ENCODE data around the gene KDM4C.

Gene KDM4C

GRCh38 chr9:7210854-7211637 lies 453.3 kb downstream of the KDM4C start:
- no peak for DNase-seq (ENCODE audit: low read depth in 2 of 2)

- no peak for DNase-seq (ENCODE audit: low read depth in 2 of 2)
Observed at GRCh38 chr9:7211657-7212056, 453.9 kb downstream of the KDM4C start.

GRCh38 chr9:7212101-7212500 lies 454.3 kb downstream of the KDM4C start:
- no peak for DNase-seq (ENCODE audit: low read depth in 2 of 2)

DNA sequence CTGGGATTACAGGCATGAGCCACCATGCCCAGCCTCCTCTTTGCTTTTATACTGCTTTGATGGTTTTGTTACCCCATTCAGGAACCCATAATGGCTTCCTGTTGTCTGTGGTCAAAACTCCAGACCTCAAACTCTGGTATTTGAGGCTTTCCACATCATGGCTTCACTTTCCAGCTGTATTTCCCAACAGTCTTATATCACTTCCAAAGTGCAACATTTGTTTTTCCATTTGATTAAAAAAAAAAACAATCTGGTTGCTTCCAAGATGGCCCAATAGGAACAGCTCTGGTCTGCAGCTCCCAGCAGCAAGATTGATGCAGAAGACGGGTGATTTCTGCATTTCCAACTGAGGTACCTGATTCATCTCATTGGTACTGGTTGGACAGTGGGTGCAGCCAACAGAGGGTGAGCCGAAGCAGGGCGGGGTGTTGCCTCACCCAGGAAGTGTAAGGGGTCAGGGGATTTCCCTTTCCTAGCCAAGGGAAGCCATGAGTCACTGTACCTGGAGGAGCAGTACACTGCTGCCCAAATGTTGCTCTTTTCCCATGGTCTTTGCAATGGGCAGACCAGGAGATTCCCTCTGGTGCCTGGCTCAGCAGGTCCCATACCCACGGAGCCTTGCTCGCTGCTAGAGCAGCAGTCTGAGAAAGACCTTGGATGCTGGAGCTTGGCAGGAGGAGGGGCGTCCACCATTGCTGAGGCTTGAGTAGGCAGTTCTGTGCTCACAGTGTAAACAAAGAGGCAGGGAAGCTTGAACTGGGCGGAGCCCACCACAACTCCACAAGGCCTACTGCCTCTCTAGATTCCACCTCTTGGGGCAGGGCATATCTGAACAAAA lies 458.4 kb downstream of the KDM4C start:
- DNase-seq (ENCODE audit: low read depth in 2 of 2), result no peak

DNA sequence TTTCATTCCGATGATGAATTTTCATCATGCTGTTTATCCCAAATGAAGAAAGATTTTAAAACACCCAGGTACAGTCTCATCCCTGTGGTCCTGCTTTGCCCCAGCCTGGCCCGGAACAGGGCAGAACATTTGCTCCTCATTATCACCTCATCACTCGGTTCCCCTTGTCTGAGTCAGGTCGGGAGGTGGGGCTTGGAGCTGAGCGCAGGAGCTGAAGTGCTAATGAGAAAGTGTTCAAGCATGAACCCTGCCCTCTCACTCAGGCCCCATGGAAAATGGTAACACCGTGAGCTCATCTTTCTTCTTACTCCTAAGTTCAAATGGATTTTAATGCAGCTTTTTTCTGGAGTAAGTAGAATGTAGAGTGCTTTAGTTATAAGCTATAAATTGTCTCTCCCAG lies 466.2 kb downstream of the KDM4C start:
- no peak for DNase-seq (ENCODE audit: low read depth in 2 of 2)

All from stimulated activated CD8-positive, alpha-beta memory T cell treated with anti-CD3 and anti-CD28 coated beads, Interleukin-7, amount 100 ng/mL, for 1 hour (primary cell).